Measurements from ENCODE around the gene PTPN14. TPM values are rescaled to one million over a fixed set of nuclear protein-coding genes. Genes with fewer than 3 reads are reported as not detected.

PTPN14 gene
- total RNA-seq, 1 donor from 2014 or later = 46.2 TPM

DNA sequence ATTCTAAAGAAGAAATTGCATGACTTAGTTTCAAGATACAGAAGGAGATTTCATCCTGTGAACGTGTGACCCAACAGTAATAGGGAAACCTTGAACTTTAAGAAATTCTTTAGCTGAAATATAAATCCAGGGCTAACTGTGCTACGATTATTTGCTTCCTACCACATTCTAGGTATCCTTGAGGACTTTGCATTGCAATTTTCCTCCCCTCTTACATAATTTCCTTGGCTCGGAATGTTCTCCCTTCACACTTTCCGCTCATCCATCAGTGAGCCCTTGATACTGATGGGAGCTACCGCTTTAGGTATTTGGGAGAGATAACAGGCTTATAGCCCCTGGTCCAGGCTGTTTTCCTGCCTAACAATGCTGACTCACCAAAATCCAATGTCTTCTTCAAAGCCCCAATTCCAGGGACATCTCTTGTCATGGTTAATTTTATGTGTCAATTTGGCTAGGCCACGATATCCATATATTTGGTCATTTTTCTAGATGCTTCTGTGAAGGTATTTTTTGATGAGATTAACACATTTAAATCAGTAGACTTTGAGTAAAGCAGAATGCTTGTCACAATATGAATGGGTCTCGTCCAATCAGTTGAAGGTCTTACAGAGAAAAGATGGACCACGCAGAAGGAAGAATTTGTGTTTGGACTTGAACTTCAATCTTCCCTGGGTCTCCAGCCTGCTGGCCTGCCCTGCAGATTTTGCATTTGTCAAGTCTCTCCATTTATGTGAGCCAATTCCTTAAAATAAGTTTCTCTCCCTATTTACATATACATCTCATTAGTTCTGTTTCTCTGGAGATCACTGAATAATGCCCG lies 121.2 kb downstream of the PTPN14 start:
- no peak for DNase-seq (ENCODE audit: low spot score)

DNA sequence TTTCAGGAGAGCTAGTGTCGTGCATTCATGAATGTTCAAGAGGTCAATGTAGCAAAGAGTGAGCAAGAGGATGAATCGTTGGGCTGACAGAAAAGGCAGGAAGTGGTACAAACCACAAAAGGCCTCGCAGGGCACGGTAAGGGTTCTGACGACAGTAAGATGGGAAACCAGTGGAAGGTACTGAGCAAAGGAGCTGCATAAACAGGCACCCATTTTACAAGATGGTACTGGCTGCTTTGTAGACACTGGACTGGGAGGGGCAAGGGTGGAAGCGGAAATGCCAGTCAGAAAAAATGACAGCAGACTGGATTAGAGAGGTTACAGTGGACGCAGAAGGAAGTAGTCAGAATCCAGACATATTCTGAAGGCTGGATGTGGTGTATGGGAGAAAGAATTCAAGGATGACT lies 123.5 kb downstream of the PTPN14 start:
- DNase-seq (ENCODE audit: low spot score) = peak; percentile 14

DNA sequence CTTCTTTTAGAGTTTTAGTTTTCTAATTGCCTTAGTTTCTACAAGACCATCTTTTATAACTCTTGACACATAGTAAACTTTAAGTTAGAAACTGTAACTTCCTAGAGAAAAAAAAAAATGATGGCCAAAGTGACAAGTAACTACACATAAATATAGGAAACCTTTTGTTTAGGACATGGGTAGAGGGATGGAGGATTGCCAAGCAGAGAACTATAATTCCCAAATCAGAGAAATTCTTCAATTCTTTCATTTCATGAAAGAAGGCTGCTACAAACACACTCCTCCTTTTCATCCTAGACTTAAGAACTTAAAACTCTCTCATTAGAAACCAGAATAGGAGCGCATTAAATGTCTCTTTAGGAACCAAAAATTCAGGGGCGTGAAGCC lies 125.0 kb downstream of the PTPN14 start:
- DNase-seq (ENCODE audit: low spot score) = no peak

DNA sequence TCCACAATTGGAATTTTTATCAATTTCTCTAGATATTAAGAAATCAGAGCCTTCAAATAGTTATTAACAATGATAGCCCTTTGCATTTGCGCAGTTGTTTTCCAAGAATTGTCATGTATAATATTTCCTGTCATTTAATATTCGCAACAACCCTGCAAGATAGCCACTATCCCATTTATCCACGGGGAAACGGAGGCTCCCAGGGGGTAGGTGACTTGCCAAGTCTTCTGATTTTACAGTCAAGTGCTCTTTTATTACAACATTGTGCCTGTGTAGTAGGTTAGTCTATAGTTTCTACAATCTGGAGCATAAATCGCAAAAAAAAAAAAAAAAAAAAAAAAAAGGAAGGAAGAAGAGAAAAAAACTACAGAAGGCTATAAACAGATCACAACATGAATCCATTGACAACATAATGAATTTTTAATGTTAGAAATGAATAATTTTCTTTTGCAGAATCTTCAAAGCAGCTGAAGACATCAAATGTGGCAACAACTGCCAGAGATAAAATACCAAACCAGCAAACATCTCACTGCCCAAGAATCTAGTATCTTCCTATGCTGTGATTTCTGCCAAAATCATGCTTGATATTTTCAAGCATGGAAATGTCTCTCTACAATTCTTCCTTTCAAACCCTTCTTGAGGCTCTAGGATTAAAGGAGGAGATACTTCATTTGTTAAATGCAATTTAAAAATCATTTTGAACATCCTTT lies 125.5 kb downstream of the PTPN14 start:
- no peak for DNase-seq (ENCODE audit: low spot score)

DNA sequence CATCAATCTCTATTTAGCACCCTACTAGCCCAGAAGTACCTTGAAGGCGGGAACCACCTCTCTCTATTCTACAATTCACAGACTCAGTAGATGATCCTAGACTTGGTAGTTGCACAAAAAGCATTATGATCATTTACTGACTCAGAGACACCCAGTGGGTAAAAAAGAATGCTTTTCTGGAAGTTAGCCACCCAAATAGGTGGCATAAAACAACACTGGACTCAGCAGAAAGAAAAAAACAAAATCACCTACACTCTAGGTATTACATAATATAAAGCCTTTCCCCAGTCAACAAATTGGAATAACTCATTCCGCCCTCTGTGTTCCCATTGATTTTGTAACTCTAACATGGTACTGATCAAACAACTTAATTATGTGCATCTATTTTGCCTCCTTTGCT lies 126.3 kb downstream of the PTPN14 start:
- DNase-seq (ENCODE audit: low spot score) = no peak

DNA sequence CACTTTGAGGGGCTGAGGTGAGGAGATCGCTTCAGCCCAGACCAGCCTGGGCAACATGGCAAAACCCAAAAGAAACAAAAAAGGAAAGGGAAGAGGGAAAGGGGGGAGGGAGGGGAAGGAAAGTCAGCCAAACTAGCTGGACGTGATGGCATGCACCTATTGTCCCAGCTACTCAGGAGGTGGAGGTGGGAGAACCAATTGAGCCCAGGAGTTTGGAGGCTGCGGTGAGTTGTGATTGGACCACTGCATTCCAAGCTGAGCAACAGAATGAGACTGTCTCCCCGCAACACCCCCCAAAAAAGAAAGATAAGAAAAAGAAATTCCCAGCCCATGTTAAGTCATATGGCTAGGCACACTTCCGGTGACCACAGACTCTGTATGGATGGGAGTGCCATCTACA lies 128.4 kb downstream of the PTPN14 start:
- no peak for DNase-seq (ENCODE audit: low spot score)

DNA sequence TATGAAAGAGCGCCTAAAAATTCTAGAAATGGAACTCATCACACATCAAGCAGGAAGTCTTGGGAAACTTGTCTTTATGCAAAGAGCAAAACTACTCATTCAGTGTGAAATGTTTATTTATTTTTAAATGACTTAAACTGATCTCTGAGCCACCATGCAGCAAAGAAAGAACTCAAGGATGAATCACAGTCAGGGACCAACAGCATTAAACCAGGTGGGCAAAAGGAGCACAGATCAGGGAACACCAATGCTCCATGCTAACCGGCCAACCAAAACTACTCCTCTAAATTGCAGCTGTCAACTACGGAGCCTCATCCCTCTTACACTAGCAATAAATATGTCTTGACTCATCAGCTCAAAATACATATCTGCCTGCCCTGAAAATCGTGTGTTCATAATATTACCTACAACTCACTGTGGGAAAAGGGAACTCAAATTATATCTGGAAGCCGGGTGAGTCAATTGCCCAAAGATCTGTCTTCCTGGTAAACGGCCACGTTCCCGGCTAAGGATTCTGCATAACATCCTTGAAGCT lies 129.2 kb downstream of the PTPN14 start:
- no peak for DNase-seq (ENCODE audit: low spot score)

DNA sequence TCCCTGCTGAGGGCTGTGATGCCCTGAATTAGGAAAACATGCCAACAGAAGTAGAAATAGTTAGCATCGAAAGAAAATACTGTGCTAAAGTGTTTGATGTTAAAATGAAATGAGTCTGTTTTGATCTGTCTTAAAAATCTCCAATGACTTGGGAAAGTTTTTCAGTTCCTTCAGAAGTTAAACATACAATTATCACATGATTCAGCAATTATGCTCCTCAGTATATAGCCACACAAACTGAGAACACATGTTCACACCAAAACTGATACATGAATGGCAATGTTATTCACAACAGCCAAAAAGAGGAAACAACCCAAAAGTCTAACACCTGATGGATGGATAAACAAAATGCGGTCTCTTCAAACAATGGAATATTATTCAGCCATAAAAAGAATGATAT lies 130.6 kb downstream of the PTPN14 start:
- no peak for DNase-seq (ENCODE audit: low spot score)

DNA sequence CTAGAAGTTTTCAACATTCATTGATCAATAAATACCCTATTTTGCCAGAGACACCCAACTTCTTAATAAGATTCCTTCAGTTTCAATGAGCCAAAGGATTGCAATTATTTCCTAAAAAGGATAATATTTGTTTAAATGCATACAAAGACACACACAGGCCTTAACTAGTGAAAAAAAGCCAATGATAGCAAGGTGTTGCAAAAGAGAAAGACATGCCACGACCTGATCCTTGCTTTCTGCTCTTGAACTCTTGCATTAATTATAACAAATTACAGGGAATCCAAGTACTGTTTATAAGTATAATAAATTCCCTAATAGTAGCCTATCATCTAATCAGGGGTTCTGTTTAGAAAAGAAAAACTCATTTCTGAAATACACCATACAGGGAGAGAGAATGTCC lies 131.1 kb downstream of the PTPN14 start:
- no peak for DNase-seq (ENCODE audit: low spot score)

DNA sequence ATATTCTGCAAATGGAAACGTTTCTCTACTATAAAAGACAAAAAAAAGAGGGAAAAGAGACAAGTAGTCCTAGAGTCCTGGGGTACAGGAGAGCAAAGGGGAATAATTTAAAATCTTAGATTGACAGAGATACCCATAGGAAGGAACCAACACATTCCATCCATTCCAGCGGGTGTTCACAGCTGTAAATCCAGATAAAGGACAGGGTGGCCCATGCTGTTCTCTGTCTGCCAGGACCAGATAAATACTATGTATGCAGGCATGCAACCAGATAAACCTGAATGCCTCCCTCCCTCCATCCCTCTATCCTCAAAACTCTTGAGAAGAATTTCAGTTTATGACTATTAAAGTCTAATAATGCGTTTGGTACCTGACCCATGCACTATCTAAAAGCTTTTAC lies 131.8 kb downstream of the PTPN14 start:
- no peak for DNase-seq (ENCODE audit: low spot score)

DNA sequence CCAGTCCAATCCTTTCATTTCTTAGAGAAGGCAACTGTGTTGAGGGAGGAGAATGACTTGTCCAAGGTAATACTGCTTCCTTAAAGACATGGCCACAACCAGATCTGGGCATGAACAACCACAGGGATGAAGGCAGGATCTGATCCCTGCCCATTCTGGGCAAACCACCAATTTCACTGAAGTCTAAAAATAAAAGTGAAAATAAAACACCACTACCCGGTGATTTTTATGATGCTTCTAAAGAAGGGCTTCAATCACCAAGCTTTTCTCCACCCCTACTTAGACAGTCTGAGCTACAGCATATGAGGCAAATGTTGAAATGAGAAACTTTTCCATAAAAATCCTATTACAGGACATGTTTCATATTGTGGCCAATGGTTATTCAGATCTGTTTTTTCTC lies 133.0 kb downstream of the PTPN14 start:
- no peak for DNase-seq (ENCODE audit: low spot score)

DNA sequence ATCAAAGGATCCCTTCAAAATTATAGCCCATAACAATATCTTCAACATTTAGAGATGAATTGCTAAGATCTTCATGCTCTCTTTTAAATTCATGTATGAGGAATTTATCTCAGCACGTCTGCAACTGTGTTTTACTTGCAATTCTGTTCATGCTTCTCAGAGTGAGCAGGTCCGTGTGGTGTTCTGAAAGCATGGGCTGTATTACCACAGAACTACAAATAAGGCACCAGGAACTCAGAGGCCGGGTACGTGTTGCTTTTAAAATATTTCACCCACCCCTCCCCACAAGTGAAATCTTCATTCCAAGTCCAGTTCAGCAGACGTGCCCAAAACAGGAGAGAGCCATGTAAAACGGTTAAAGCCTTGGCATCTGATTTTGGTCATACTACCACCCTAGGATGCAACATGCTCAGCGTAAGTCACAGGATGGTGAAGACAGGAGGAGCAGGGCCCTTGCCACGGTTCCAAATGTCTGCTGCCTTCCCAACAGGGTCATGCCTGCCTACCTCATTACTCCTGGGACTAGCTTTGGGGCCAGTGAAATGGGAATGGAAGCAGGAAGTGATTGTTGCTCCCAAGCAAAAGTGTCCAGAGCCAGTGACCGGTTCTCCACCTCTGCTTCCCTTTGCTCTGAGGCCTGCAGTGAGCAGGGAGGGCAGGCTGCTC lies 133.7 kb downstream of the PTPN14 start:
- DNase-seq (ENCODE audit: low spot score) = no peak

DNA sequence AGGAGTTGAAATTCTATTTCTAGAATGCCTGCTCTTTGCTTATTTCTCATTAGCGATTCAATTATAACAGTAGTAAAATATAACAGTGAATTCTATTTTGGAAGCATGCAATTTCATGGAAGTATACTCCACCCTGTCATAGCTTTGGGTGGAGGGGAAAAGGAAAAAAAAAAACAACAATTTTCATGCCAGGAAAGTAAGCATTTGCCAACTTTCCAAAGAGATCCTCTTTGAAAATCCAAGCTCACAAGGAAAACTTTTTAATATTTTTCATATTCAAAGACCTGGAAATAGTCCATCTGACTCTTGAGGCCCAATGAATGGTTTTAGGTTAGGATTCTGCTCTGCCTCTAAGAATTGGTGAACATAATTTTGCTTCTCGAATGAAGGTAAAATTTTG lies 134.5 kb downstream of the PTPN14 start:
- no peak for DNase-seq (ENCODE audit: low spot score)

DNA sequence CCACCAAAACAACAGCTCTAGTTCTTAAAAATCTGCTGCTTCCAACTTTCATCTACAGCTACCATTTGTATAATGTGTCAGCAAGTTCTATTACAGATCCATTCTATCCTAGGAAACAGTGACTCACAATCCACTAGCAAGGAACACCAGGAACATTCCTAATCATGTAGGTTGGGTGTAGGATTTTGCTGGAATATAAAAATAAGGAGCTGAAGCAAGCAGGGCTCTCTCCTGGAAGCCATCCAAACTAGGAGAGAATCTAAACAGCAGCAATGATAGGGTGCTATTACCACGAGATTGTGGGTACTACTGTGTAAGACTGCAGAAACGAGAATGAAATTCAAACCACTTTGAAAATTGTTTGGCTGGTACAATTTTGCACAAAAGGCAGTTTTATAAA lies 135.0 kb downstream of the PTPN14 start:
- DNase-seq (ENCODE audit: low spot score) = no peak

DNA sequence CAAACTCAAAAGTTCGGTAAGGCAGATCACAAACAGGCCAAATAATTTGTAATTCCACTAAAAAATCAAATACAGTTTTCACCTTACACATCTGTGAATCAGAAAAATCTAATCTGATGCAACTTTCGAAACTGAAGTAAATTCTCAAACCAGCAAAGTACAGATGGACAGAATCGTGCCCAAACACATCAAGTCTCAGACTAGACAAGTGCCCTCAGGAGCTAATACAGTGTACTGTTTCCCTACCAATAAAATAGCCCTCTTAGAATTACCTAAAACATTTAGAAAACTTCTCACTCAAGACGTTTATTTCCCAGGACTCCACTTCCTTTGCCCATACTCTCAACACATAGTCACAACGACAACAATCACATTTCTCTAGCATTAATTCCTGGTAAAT lies 136.3 kb downstream of the PTPN14 start:
- no peak for DNase-seq (ENCODE audit: low spot score)

DNA sequence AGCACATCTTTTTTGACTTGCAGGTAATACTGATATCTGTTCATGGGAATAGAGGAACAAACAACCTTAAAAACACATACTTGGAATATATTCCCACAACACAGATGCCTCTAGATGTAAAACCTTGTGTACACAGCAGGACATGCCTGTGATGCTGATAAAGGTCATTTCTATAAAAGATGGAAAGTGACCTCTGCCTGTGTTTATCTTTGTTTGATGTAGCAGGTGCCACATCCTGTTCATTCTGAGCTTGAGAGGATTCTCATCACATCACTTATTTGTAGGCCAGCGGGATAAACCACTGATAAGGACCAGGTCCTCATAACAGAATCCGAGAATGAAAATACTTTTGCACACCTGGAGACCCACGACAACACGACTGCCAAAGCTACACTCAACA lies 136.7 kb downstream of the PTPN14 start:
- DNase-seq (ENCODE audit: low spot score) = no peak

DNA sequence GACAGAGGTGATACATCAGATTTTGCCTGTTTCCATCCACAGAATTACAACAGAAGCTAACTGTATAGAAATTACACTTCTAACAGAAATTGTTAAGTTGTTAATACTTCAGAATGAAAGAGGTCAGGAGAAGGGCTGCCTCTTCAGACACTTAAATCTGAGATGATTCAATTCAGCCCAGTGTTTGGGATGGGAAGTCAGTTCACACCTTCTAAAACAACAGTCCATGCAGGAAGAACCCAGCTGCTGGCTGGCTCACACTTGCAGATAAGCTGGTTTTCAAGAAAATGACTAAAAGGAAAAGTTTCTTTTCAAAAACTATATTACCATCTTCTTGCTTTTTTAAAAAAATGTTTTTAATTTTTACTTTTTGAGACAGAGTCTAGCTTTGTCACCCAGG lies 138.1 kb downstream of the PTPN14 start:
- DNase-seq (ENCODE audit: low spot score) = no peak

DNA sequence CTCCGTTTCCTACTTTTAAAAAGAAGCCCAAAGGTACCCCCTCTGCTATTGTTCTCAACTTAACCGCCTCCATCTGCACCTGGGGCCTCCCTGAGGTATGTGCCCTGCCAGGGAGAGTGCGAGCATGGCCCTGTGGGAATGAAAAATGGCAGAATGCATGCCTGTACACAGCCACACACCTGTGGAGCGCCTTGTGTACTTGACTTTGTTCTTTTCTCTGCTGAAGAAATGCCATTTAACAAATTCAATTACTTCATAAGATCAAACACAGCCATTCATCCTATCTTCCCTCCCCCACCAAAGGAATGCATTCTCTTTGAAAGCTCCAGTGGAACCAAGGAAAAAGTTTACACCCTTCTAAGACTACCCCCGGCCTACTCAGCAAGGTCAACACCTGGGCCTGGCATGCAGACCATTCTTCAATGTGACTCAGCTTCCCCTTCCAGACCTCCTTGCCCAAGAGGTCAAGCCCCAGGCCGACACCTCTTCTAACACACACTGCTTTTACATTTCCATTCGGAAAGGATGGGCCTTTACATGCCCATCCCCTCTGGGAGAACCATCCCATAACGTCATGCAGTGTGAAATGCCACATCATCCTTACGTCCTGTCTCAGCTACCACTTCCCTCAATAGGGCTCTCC lies 146.7 kb downstream of the PTPN14 start:
- no peak for DNase-seq (ENCODE audit: low spot score)

DNA sequence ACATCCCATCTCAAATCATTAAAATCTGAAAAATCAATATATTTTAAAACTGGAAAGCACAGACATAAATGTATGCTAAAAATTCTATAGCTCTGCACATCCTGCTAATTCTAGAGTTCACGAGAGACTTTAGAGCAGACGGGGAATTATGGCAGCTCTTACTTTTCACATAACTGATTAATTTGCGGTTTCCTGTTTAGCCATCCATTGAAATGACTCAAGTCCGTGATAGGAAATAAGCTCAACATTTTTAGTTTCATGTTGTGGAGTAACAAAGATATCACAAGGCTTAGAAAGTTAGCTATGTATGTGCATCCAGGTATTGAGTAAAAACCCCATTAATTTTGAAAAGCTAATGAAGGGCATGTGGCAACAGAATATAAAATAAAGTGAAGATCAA lies 147.2 kb downstream of the PTPN14 start:
- DNase-seq (ENCODE audit: low spot score) = no peak

DNA sequence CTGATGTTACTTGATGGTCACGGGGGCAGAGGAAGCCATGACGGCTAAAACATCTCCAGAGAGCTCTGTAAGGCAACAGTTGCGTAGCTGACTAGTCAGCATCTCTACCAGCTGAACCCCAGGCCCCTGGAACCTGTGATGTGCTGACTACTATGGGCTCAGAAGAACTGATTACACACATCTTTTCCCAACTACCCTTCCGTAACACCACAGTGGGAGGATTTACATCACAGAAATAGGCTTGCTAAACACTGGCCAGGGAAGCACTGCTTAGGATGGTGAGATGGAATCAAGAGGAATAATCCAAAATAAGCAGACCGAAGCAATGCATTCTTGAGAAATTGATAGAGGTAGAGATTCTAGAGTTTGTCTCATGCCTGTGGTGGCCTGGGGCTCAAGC lies 148.0 kb downstream of the PTPN14 start:
- no peak for DNase-seq (ENCODE audit: low spot score)

DNA sequence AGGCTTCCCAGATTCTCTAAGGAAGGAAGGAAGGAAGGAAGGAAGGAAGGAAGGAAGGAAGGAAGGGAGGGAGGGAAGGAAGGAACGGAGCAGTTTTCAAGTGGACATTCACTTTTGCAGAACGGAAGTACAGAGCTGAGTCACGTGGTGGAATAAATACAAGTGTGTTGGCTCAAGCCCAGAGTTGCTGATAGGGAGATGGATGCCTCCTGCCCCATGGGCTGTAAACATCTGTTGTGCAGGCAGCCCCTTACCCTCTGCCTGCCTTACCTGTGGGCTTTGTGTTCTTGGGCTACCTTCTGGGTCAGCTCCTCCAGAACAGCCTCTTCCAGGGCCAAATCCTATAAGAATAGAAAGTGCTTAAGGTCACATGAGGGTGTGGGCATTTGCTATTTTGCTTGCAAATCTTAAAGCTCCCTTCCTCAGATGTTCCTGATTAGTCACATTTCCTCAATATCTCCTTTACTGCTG lies 148.8 kb downstream of the PTPN14 start:
- DNase-seq (ENCODE audit: low spot score) = no peak

DNA sequence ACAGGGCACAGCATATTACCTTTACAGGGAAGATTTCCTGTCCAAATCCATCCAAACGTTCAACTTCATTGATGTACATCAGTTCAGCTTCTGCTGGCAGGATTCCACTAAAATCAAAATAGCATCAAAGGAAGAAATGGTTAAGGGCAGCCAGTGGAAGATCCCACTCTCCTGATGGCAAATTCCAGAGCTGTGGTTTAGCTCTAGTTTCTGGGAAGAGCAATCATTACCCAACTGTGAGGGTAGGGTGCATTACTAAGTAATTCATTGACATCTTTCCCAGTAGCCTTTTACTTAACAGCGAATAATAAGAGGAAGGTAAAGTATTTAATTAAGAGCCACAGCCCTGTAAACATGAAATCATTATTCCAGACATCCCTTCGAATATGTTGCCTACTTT lies 149.7 kb downstream of the PTPN14 start:
- DNase-seq (ENCODE audit: low spot score) = no peak

Measured in mucosa of gallbladder (tissue), 1 donor.